ENCODE results near the gene LMNB1. TPM values are rescaled to one million over a fixed set of nuclear protein-coding genes. Genes with fewer than 3 reads are reported as not detected.
"Not testable (repeated sequence)": the region's sequence is repeated elsewhere in the genome, so short reads cannot be mapped to it uniquely, and the experiment has no call there.

The LMNB1 gene
- total RNA-seq, 1 donor from 2014 or later = 82.9 TPM

GRCh38 chr5:126818736-126819135, 41.8 kb downstream of the LMNB1 start:
- DNase-seq (ENCODE audit: low read depth, low spot score) = no peak

- DNase-seq (ENCODE audit: low read depth, low spot score) = no peak
Observed at GRCh38 chr5:126819253-126819652, 42.3 kb downstream of the LMNB1 start.

GRCh38 chr5:126826619-126827215, 49.8 kb downstream of the LMNB1 start:
- no peak for DNase-seq (ENCODE audit: low read depth, low spot score)

- no peak for DNase-seq (ENCODE audit: low read depth, low spot score)
Observed at GRCh38 chr5:126829098-126829497, 52.2 kb downstream of the LMNB1 start.

- no peak for DNase-seq (ENCODE audit: low read depth, low spot score)
Observed at GRCh38 chr5:126830061-126830460, 53.1 kb downstream of the LMNB1 start.

GRCh38 chr5:126831156-126831555, 54.2 kb downstream of the LMNB1 start:
- DNase-seq (ENCODE audit: low read depth, low spot score) = no peak

- DNase-seq (ENCODE audit: low read depth, low spot score) = no peak
Observed at GRCh38 chr5:126836778-126837177, 59.8 kb downstream of the LMNB1 start.

GRCh38 chr5:126837242-126837641, 60.3 kb downstream of the LMNB1 start:
- DNase-seq (ENCODE audit: low read depth, low spot score) = no peak

- DNase-seq (ENCODE audit: low read depth, low spot score) = no peak
Observed at GRCh38 chr5:126837906-126838539, 61.1 kb downstream of the LMNB1 start.

- not testable (repeated sequence) for DNase-seq (ENCODE audit: low read depth, low spot score)
Observed at GRCh38 chr5:126839407-126839806, 62.5 kb downstream of the LMNB1 start.

GRCh38 chr5:126843375-126843774, 66.4 kb downstream of the LMNB1 start:
- DNase-seq (ENCODE audit: low read depth, low spot score) = not testable (repeated sequence)

GRCh38 chr5:126845470-126846070, 68.6 kb downstream of the LMNB1 start:
- not testable (repeated sequence) for DNase-seq (ENCODE audit: low read depth, low spot score)

- no peak for DNase-seq (ENCODE audit: low read depth, low spot score)
Observed at GRCh38 chr5:126846344-126846743, 69.4 kb downstream of the LMNB1 start.

GRCh38 chr5:126846744-126847455, 70.0 kb downstream of the LMNB1 start:
- DNase-seq (ENCODE audit: low read depth, low spot score) = no peak

- DNase-seq (ENCODE audit: low read depth, low spot score) = no peak
Observed at GRCh38 chr5:126847456-126847820, 70.5 kb downstream of the LMNB1 start.

GRCh38 chr5:126847826-126848251, 70.9 kb downstream of the LMNB1 start:
- DNase-seq (ENCODE audit: low read depth, low spot score) = no peak

- no peak for DNase-seq (ENCODE audit: low read depth, low spot score)
Observed at GRCh38 chr5:126848253-126848652, 71.3 kb downstream of the LMNB1 start.

- DNase-seq (ENCODE audit: low read depth, low spot score) = no peak
Observed at GRCh38 chr5:126849101-126849678, 72.3 kb downstream of the LMNB1 start.

GRCh38 chr5:126851501-126852011, 74.6 kb downstream of the LMNB1 start:
- no peak for DNase-seq (ENCODE audit: low read depth, low spot score)

- no peak for DNase-seq (ENCODE audit: low read depth, low spot score)
Observed at GRCh38 chr5:126852091-126852571, 75.2 kb downstream of the LMNB1 start.

- DNase-seq (ENCODE audit: low read depth, low spot score) = no peak
Observed at GRCh38 chr5:126852841-126853271, 75.9 kb downstream of the LMNB1 start.

All from pulmonary artery endothelial cell (primary cell).